Epidermal melanocyte (primary cell): Measurements from ENCODE around the gene BLOC1S1.

Source experiments
- DNase-seq: peaks from one replicate; pipeline ENCODE4 v3.0.0; 2011; ENCODE audit warnings: low spot score; ENCODE audit not compliant: insufficient read length

The BLOC1S1 gene

DNA sequence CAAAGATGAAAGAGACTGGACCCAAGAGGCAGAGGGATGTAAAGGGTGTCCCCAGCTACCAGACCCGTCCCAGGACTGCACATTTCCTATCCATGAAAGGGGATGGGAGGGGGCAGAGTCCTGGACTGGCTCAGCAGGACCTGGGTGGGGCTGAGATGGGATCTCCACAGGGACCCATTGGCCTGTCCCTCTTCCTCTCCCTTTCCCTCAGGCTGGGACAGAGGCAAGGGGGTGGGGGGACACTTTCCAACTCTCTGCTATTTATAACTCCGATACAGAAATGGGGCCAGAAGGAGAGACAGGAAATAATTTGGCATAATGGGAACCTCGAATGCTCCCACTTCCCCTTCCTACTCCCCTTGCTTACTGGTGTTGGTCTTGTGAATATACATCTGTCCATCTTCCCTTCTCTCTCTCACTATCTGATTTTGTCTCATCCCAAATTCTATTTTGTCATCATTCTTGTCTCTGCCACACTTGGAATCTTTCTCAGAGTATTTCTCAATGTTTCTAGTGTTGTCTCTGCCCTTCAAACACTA lies 7.1 kb upstream of the BLOC1S1 start:
- DNase-seq: no peak

- DNase-seq: no peak
Measured at GRCh38 chr12:55711786-55712553, 3.9 kb upstream of the BLOC1S1 start.

DNA sequence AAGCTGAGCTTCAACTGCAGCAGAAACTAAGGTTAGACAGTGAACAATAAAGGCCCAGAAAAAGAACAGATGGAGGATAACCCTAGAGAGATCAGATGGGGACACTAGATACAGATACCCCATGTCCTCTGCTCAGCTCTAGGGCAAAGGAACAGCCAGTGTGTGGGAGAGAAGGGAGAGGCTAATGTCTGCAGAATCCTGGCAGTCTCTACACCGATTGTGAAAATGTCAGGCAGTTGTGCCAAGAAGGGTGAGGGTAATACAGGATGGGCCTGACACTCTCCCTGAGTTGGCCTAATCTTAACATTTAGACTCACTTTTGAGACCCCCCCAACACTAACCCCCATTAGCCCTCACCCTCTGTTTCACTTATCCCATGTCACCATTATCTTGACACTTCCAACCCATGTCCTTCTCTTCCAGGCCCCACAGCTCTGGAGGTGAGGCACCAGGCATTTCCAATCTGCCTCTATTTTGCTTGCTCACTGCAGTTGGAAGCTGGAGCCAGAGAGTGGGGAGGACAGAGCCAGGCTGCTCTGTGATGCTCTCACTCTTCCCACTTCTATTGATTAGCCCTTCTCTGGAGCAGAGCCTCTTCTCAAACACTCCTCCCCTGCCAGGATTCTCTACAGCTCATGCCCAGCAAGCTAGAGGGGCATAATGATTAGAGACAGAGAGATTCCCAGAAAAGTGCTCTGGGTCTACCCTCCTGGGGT lies 3.0 kb upstream of the BLOC1S1 start:
- DNase-seq: no peak

DNA sequence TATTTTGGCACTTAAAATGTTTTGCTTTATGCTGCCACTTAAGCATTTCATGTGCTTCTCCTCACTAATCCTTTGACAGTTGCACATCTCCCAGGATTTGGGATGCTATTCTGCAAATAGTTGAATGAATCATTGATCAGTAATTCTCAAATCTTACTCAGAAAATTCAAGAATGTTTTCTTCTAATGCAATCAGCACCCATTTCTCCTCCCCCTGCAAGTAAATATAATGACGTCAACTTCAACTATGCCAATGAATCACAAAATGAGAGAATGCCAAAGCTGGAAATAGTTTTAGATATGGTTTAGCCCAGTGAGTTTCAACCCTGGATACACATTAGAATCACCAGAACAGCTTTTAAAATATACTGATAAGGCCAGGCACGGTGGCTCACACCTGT lies 2.1 kb upstream of the BLOC1S1 start:
- no peak for DNase-seq

GRCh38 chr12:55715169-55715764 lies 579 bp upstream of the BLOC1S1 start:
- DNase-seq: no peak

DNA sequence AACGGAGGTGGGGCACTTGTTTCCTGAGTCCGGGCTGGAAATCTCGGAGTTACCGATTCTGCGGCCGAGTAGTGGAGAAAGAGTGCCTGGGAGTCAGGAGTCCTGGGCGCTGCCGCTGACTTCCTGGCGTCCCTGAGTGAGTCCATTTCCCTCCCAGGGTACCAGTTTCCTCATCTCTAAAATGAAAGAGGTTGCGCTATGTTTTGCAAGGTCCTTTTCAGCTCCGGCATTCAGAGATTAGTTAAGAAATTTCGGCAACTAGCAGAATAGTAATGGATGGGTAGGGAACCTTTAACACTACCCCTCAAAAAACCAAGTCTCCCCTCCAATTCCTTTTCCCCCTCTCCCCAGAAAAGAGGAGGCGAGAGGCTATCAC lies 724 bp downstream of the BLOC1S1 start:
- DNase-seq: no peak

GRCh38 chr12:55717011-55718007 lies 1.5 kb downstream of the BLOC1S1 start:
- no peak for DNase-seq

DNA sequence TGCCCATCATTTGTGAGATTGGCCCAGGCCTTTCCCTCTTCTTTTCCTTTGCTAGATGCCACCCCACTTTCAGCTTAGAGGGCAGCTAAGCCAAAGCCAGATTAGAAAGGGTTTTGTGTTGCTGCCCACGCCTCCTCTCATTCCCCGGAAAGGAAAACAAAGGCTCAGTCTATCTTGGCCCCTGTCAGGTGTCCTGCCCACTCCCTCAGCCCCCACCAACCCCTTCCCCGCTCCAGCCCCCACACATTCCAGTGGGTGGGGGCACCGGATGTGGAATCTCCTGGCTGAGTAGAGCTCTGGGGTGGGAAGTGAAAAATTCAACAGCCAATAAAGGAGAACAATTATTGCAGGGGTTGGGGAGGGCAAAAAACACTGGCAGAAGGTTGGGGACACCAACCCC lies 2.2 kb downstream of the BLOC1S1 start:
- DNase-seq: no peak

GRCh38 chr12:55718624-55719275 lies 2.9 kb downstream of the BLOC1S1 start:
- DNase-seq: no peak

- DNase-seq: no peak
Measured at GRCh38 chr12:55719371-55719770, 3.5 kb downstream of the BLOC1S1 start.

GRCh38 chr12:55720071-55720564 lies 4.3 kb downstream of the BLOC1S1 start, which contains the start of gene RDH5:
TSS of gene RDH5 (plus strand) at chr12:55720393. CDS start at chr12:55721185, 792 bp downstream.
- DNase-seq: no peak

DNA sequence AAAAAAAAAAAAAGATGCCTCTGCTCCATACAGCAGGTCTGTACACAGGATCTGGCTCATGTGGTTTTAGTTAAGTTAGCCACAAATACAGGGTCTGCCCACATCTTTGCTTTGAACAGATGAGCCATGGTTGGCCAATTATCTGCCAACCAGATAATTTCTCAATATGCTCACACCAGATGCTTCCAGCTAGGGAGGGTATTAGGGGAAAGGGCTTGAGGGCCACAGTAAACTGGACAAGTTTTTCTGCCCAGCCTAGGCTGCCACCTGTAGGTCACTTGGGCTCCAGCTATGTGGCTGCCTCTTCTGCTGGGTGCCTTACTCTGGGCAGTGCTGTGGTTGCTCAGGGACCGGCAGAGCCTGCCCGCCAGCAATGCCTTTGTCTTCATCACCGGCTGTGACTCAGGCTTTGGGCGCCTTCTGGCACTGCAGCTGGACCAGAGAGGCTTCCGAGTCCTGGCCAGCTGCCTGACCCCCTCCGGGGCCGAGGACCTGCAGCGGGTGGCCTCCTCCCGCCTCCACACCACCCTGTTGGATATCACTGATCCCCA lies 5.1 kb downstream of the BLOC1S1 start:
- DNase-seq: peak; percentile 50

DNA sequence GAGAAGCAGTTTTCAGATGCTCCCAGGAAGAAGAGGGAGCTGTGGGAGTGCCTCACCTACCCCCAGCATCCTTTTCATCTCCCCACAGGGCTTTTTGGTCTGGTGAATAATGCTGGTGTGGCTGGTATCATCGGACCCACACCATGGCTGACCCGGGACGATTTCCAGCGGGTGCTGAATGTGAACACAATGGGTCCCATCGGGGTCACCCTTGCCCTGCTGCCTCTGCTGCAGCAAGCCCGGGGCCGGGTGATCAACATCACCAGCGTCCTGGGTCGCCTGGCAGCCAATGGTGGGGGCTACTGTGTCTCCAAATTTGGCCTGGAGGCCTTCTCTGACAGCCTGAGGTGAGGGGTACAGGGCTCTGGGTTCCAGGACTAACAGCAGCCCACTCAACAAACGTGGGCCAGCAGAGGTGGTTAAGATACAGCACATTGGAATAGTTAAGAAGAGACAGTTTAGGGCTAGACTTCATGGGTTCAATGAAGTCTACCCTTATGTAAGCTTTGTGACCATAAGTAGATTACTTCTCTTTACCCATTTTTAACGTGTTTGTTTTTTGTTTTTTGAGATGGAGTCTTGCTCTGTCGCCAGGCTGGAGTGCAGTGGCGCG lies 5.9 kb downstream of the BLOC1S1 start:
- DNase-seq: no peak

GRCh38 chr12:55722948-55723347 lies 7.1 kb downstream of the BLOC1S1 start:
- no peak for DNase-seq

GRCh38 chr12:55723516-55724225 lies 7.8 kb downstream of the BLOC1S1 start:
- DNase-seq: no peak

DNA sequence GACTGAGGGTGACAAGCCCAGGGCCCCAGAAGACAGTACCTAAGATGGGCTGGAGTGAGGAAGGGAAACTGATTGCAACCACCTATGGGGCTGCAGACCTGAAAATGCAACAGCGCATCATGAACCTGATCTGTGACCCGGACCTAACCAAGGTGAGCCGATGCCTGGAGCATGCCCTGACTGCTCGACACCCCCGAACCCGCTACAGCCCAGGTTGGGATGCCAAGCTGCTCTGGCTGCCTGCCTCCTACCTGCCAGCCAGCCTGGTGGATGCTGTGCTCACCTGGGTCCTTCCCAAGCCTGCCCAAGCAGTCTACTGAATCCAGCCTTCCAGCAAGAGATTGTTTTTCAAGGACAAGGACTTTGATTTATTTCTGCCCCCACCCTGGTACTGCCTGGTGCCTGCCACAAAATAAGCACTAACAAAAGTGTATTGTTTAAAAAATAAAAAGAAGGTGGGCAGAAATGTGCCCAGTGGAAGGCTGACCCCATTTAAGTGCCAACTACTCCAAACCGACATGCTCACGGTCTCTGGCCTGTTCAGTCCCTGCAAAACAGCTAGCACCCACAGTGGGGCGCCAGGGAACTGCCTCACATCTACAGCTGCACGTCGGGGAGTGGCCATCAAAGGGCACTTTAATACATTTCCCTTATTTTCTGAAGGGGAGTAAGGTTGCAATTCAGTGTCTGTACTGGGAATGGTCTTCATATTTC lies 8.5 kb downstream of the BLOC1S1 start:
- DNase-seq: no peak

- DNase-seq: no peak
Measured at GRCh38 chr12:55724940-55725309, 9.1 kb downstream of the BLOC1S1 start.

DNA sequence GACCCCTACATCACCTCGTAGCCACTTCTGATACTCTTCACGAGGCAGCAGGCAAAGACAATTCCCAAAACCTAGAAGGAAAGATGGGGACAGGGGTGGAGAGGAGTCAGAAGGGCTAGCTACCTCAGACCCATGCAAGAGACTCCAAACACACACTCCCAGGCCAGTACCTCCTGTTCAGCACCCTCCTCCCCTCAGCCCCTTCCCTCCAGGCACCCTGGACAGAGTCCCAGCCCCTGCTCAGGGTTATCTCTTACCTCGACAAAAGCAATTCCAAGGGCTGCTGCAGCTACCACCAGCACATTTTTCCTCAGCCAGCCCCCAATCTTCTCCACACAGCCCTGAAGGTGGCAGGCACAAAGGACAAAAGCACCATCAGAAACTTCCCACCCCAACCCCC lies 9.7 kb downstream of the BLOC1S1 start:
- DNase-seq: no peak
